PC-9 (cell line): ENCODE results near the gene ZNF319.
"Not testable (repeated sequence)": the region's sequence is repeated elsewhere in the genome, so short reads cannot be mapped to it uniquely, and the experiment has no call there.

Source experiments
- CTCF ChIP-seq: fragments of 200-600 bp; sonication (generic); conservative IDR thresholded peaks from 2 replicates; pipeline ENCODE4 v1.6.1; 2017; ENCODE audit warnings: mixed run types, antibody characterized with exemption, mild to moderate bottlenecking, moderate library complexity
- EZH2 ChIP-seq: fragments of 200-600 bp; sonication (generic); IDR thresholded peaks from 2 replicates; pipeline ENCODE4 v1.8.0; 2017; ENCODE audit warnings: antibody characterized with exemption, low read depth

DNA sequence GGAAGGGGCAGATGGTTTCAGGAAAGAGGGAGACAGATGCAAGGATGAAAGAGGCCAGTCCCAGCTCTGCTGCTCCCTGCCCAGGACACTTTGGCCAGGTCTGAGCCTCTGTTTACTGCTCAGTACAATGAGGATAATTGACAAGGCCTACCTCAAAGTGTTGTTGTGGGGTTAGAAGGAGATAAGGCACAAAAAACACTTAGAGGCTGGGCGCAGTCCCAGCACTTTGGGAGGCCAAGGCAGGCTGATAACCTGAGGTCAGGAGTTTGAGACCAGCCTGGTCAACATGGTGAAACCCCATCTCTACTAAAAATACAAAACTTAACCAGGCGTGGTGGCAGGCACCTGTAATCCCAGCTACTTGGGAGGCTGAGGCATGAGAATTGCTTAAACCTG lies 22.4 kb downstream of the ZNF319 start:
- TF ChIP-seq CTCF, EZH2: not testable (repeated sequence)
